ENCODE data around the gene ANO9.

ANO9 gene

GRCh38 chr11:441418-442274 lies at the start of gene ANO9:
ANO9 (minus strand) TSS chr11:442011; CDS start chr11:441926, 85 bp downstream.
- peak; percentile 60 for DNase-seq

GRCh38 chr11:491358-491757 lies 49.5 kb upstream of the ANO9 start:
- DNase-seq: no peak

- DNase-seq: no peak
Measured at GRCh38 chr11:490930-491260, 49.1 kb upstream of the ANO9 start.

GRCh38 chr11:490186-490929 lies 48.5 kb upstream of the ANO9 start:
- no peak for DNase-seq

GRCh38 chr11:489610-490185 lies 47.9 kb upstream of the ANO9 start:
- DNase-seq: no peak

- no peak for DNase-seq
Measured at GRCh38 chr11:488992-489391, 47.2 kb upstream of the ANO9 start.

- no peak for DNase-seq
Measured at GRCh38 chr11:488579-488978, 46.8 kb upstream of the ANO9 start.

GRCh38 chr11:488062-488461 lies 46.3 kb upstream of the ANO9 start:
- DNase-seq: no peak

GRCh38 chr11:487571-488021 lies 45.8 kb upstream of the ANO9 start:
- no peak for DNase-seq

GRCh38 chr11:486189-486588 lies 44.4 kb upstream of the ANO9 start:
- DNase-seq: no peak

- DNase-seq: no peak
Measured at GRCh38 chr11:484616-485015, 42.8 kb upstream of the ANO9 start.

- no peak for DNase-seq
Measured at GRCh38 chr11:479311-479710, 37.5 kb upstream of the ANO9 start.

GRCh38 chr11:477052-477715 lies 35.4 kb upstream of the ANO9 start:
- DNase-seq: no peak

- no peak for DNase-seq
Measured at GRCh38 chr11:476416-476815, 34.6 kb upstream of the ANO9 start.

GRCh38 chr11:475941-476340 lies 34.1 kb upstream of the ANO9 start:
- DNase-seq: no peak

GRCh38 chr11:474914-475506 lies 33.2 kb upstream of the ANO9 start:
- no peak for DNase-seq

- no peak for DNase-seq
Measured at GRCh38 chr11:473962-474785, 32.4 kb upstream of the ANO9 start.

GRCh38 chr11:473415-473814 lies 31.6 kb upstream of the ANO9 start:
- no peak for DNase-seq

- DNase-seq: no peak
Measured at GRCh38 chr11:472816-473215, 31.0 kb upstream of the ANO9 start.

- no peak for DNase-seq
Measured at GRCh38 chr11:472272-472671, 30.5 kb upstream of the ANO9 start.

- no peak for DNase-seq
Measured at GRCh38 chr11:471468-472145, 29.8 kb upstream of the ANO9 start.
